MM.1S (cell line): ENCODE results near the gene SLC43A1.

Experiments used
- DNase-seq: peaks from one replicate; pipeline ENCODE4 v3.0.0-alpha.2; 2015
- H2AFZ ChIP-seq: fragments of 300-600 bp; sonication (generic); 2 replicates; pipeline ENCODE4 v1.6.0; 2016; ENCODE audit warnings: antibody characterized with exemption, low read length
- H3F3A ChIP-seq: fragments of 300-600 bp; sonication (generic); 2 replicates; pipeline ENCODE4 v1.6.1; 2016; ENCODE audit warnings: mild to moderate bottlenecking, antibody characterized with exemption, low read length, moderate library complexity, mixed read lengths; ENCODE audit not compliant: insufficient read depth
- H3K27ac ChIP-seq: fragments of 300-600 bp; sonication (generic); 2 replicates; pipeline ENCODE4 v1.5.1; 2016; ENCODE audit warnings: mild to moderate bottlenecking, low read length
- H3K27me3 ChIP-seq: fragments of 300-600 bp; sonication (generic); replicated peaks from 2 replicates; pipeline ENCODE4 v1.6.0; 2016; ENCODE audit warnings: low read length; ENCODE audit not compliant: insufficient read depth
- H3K36me3 ChIP-seq: fragments of 300-600 bp; sonication (generic); replicated peaks from 2 replicates; pipeline ENCODE4 v1.6.1; 2016; ENCODE audit warnings: mild to moderate bottlenecking, low read length, mixed read lengths; ENCODE audit not compliant: insufficient read depth
- H3K4me1 ChIP-seq: fragments of 300-600 bp; sonication (generic); 2 replicates; pipeline ENCODE4 v1.6.1; 2016; ENCODE audit warnings: low read length, mixed read lengths
- H3K4me2 ChIP-seq: fragments of 300-600 bp; sonication (generic); 2 replicates; pipeline ENCODE4 v1.6.0; 2016; ENCODE audit warnings: low read depth, low read length
- H3K4me3 ChIP-seq: fragments of 300-600 bp; sonication (generic); 2 replicates; pipeline ENCODE4 v1.5.1; 2016; ENCODE audit warnings: low read length, mixed read lengths
- H3K79me2 ChIP-seq: fragments of 300-600 bp; sonication (generic); 2 replicates; pipeline ENCODE4 v1.6.1; 2016; ENCODE audit warnings: mixed run types, low read length, mixed read lengths
- H3K9ac ChIP-seq: fragments of 300-600 bp; sonication (generic); 2 replicates; pipeline ENCODE4 v1.6.1; 2016; ENCODE audit warnings: low read length, mixed read lengths
- H3K9me2 ChIP-seq: fragments of 300-600 bp; sonication (generic); replicated peaks from 2 replicates; pipeline ENCODE4 v1.6.1; 2016; ENCODE audit warnings: mild to moderate bottlenecking, low read length, mixed read lengths; ENCODE audit not compliant: insufficient read depth
- H3K9me3 ChIP-seq: fragments of 300-600 bp; sonication (generic); replicated peaks from 2 replicates; pipeline ENCODE4 v1.6.1; 2016; ENCODE audit warnings: mild to moderate bottlenecking, low read length, mixed read lengths; ENCODE audit not compliant: insufficient read depth
- H4K20me1 ChIP-seq: fragments of 300-600 bp; sonication (generic); 2 replicates; pipeline ENCODE4 v1.6.1; 2016; ENCODE audit warnings: mild to moderate bottlenecking, low read length, moderate library complexity, mixed read lengths; ENCODE audit not compliant: insufficient read depth
- CTCF ChIP-seq: fragments of 300-600 bp; sonication (generic); IDR thresholded peaks from 2 replicates; pipeline ENCODE4 v1.5.1; 2016; ENCODE audit warnings: antibody characterized with exemption, low read length, mixed read lengths
- EZH2 ChIP-seq: fragments of 300-600 bp; sonication (generic); optimal IDR thresholded peaks from 2 replicates; pipeline ENCODE3; 2017; ENCODE audit warnings: low read depth, mild to moderate bottlenecking, antibody characterized with exemption, low read length, mixed read lengths
- EZH2phosphoT487 ChIP-seq: fragments of 300-600 bp; sonication (generic); IDR thresholded peaks from 2 replicates; pipeline ENCODE4 v1.6.1; 2018; ENCODE audit warnings: antibody characterized with exemption, low read length

SLC43A1 gene

GRCh38 chr11:57530215-57530595 lies 14.7 kb upstream of the SLC43A1 start:
- Histone ChIP-seq H3K27ac (peak overlapping the region; percentile 33; the same call in 1 of the 2 replicates), H3F3A (peaks cover 7% of the 10 kb centered on the region; the same call in 1 of the 2 replicates)

GRCh38 chr11:57529012-57529411 lies 13.5 kb upstream of the SLC43A1 start:
- Histone ChIP-seq H3K4me3 (no peak overlapping the region), H3K36me3 (no peaks in the 10 kb centered on the region), H3K9me2 (no peaks in the 10 kb centered on the region), H3K4me1 (peaks cover 19% of the 10 kb centered on the region; the same call in 1 of the 2 replicates), H3K27ac (no peak overlapping the region), H3K4me2 (peak overlapping the region; percentile 71; the same call in 1 of the 2 replicates), H4K20me1 (no peaks in the 10 kb centered on the region), H2AFZ (no peak overlapping the region), H3K27me3 (no peaks in the 10 kb centered on the region), H3K79me2 (peaks cover 35% of the 10 kb centered on the region), H3K9ac (no peak overlapping the region; the same call in 1 of the 2 replicates), H3K9me3 (no peaks in the 10 kb centered on the region), H3F3A (peaks cover 7% of the 10 kb centered on the region; the same call in 1 of the 2 replicates)
- DNase-seq: no peak
- TF ChIP-seq EZH2phosphoT487 (no peak), CTCF (no peak), EZH2 (no peak)

More at GRCh38 chr11:57530215-57530595, 14.7 kb upstream of the SLC43A1 start:
- Histone ChIP-seq H3K36me3 (no peaks in the 10 kb centered on the region), H3K9ac (peak overlapping the region; percentile 90), H3K9me2 (no peaks in the 10 kb centered on the region), H2AFZ (peak overlapping the region; percentile 79), H3K27me3 (no peaks in the 10 kb centered on the region), H3K4me3 (peak overlapping the region; percentile 92), H3K9me3 (no peaks in the 10 kb centered on the region), H3K4me2 (peak overlapping the region; percentile 71), H3K79me2 (peaks cover 35% of the 10 kb centered on the region), H4K20me1 (no peaks in the 10 kb centered on the region), H3K4me1 (peaks cover 19% of the 10 kb centered on the region; the same call in 1 of the 2 replicates)
- DNase-seq: peak; percentile 28
- TF ChIP-seq EZH2phosphoT487: no peak
- no peak for TF ChIP-seq CTCF
- no peak for TF ChIP-seq EZH2

GRCh38 chr11:57527056-57527631 lies 11.6 kb upstream of the SLC43A1 start:
- H3K9ac ChIP-seq: no peak overlapping the region; the same call in 1 of the 2 replicates
- TF ChIP-seq EZH2phosphoT487 (no peak), CTCF (peak; percentile 96), EZH2 (no peak)
- no peaks in the 10 kb centered on the region for H3K9me3 ChIP-seq
- H3K27ac ChIP-seq: no peak overlapping the region
- H3F3A ChIP-seq: peaks cover 7% of the 10 kb centered on the region; the same call in 1 of the 2 replicates
- peak; percentile 60 for DNase-seq
- H4K20me1 ChIP-seq: no peaks in the 10 kb centered on the region
- no peaks in the 10 kb centered on the region for H3K9me2 ChIP-seq
- H3K27me3 ChIP-seq: no peaks in the 10 kb centered on the region
- no peaks in the 10 kb centered on the region for H3K36me3 ChIP-seq
- H3K79me2 ChIP-seq: peaks cover 35% of the 10 kb centered on the region
- no peak overlapping the region for H3K4me2 ChIP-seq
- no peak overlapping the region for H3K4me3 ChIP-seq
- no peak overlapping the region for H2AFZ ChIP-seq
- H3K4me1 ChIP-seq: peaks cover 19% of the 10 kb centered on the region; the same call in 1 of the 2 replicates
